Measurements from ENCODE around the gene ATP13A5. TPM values are rescaled to one million over a fixed set of nuclear protein-coding genes. Genes with fewer than 3 reads are reported as not detected.

ATP13A5 gene
- total and polyA plus RNA-seq, 2 donors, result not detected

DNA sequence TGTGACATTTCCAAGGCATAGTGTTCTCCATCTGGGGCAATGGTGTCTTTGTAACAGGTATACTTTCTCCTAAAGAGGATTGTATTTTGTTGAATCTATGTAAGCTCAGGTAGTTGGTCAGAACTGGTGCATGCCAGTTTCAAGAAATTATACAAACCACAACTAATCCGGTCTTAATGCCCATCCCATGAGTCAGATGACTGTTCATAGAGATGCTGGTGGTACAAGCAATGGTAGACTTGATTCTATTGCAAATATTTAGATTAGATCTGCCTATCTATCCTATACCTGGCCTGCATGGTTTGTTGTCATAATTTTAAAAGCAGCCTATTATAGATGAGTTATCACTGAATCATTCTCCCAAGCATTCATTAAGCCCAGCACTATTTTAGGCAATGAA is 43.5 kb downstream of the ATP13A5 start:
- whole genome bisulfite sequencing, result 78% methylated on average over 1 of the region's 1 CpG
- Histone ChIP-seq H3K27ac (ENCODE audit: low read depth) (no peak overlapping the region), H3K4me3 (ENCODE audit: low read depth, low read length) (no peak overlapping the region), H3K4me1 (ENCODE audit: insufficient read depth) (no peaks in the 10 kb centered on the region), H3K36me3 (ENCODE audit: insufficient read depth) (no peaks in the 10 kb centered on the region)
- no peak for DNase-seq (ENCODE audit: extremely low spot score)

- no peak for DNase-seq (ENCODE audit: extremely low spot score)
- Histone ChIP-seq H3K27ac (ENCODE audit: low read depth) (no peak overlapping the region), H3K4me3 (ENCODE audit: low read depth, low read length) (no peak overlapping the region), H3K36me3 (ENCODE audit: insufficient read depth) (no peaks in the 10 kb centered on the region), H3K4me1 (ENCODE audit: insufficient read depth) (no peaks in the 10 kb centered on the region)
- 85% methylated on average over 1 of the region's 1 CpG for WGBS
Measured at GRCh38 chr3:193333229-193333628, 45.3 kb downstream of the ATP13A5 start.

GRCh38 chr3:193330555-193331204 is 47.9 kb downstream of the ATP13A5 start:
- Histone ChIP-seq H3K4me3 (ENCODE audit: low read depth, low read length) (no peak overlapping the region), H3K36me3 (ENCODE audit: insufficient read depth) (no peaks in the 10 kb centered on the region), H3K27ac (ENCODE audit: low read depth) (no peak overlapping the region), H3K4me1 (ENCODE audit: insufficient read depth) (no peaks in the 10 kb centered on the region)
- WGBS, result 82% methylated on average over 3 of the region's 3 CpGs
- DNase-seq (ENCODE audit: extremely low spot score), result no peak

DNA sequence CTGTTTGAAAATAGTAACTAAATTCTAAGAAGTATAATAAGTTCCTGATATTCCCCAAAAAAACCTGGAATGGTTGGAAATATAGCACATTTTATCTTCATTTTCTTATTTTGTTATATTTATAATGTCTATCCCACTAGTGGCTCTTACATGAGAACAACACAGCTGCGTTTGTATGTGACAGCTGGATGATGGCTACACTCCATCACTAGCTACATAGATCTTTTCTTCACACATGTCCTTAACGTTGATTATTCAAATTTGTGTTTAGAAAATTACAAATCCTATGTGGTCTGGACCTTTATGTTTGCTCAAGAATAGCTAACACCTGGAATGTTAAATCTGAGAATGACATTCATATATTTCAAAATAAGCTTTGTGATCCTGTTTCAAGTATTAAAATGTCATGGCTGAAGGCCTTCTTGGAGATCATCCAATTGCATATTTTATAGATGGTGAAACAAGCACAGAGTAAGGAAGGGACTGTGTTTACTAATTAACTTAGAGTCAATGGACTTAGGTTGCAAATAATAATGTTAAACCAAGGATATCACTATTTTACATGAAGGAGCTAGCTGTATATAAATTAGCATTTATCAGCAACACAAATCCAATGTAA is 60.8 kb downstream of the ATP13A5 start:
- WGBS, result 35% methylated on average over 2 of the region's 2 CpGs
- Histone ChIP-seq H3K27ac (ENCODE audit: low read depth) (no peak overlapping the region), H3K4me1 (ENCODE audit: insufficient read depth) (no peaks in the 10 kb centered on the region), H3K4me3 (ENCODE audit: low read depth, low read length) (no peak overlapping the region), H3K36me3 (ENCODE audit: insufficient read depth) (no peaks in the 10 kb centered on the region)
- DNase-seq (ENCODE audit: extremely low spot score), result no peak

DNA sequence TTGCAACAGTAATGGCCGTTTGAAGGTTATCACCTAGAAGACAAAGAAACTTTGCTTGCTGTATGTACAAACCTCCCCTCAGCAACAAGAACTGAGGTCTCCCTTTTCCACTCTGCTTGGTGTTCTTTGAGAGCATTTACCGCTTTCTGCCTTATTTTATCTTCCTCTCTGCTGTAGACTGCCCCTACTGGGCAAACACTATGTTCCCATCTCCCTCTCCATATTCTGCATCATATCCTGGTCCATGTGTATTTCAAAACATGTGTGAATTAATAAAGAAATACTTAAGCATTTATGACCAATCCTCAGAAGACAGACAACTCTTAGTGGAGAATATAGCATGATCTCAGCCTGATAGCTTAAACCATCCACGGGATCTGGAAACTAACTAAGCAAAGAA is 64.4 kb downstream of the ATP13A5 start:
- Histone ChIP-seq H3K4me1 (ENCODE audit: insufficient read depth) (no peaks in the 10 kb centered on the region), H3K36me3 (ENCODE audit: insufficient read depth) (no peaks in the 10 kb centered on the region), H3K4me3 (ENCODE audit: low read depth, low read length) (no peak overlapping the region), H3K27ac (ENCODE audit: low read depth) (no peak overlapping the region)
- DNase-seq (ENCODE audit: extremely low spot score), result no peak
- 90% methylated on average over 3 of the region's 3 CpGs for WGBS

GRCh38 chr3:193313061-193313958 is 65.2 kb downstream of the ATP13A5 start:
- Histone ChIP-seq H3K4me3 (ENCODE audit: low read depth, low read length) (no peak overlapping the region), H3K36me3 (ENCODE audit: insufficient read depth) (no peaks in the 10 kb centered on the region), H3K4me1 (ENCODE audit: insufficient read depth) (no peaks in the 10 kb centered on the region), H3K27ac (ENCODE audit: low read depth) (no peak overlapping the region)
- no peak for DNase-seq (ENCODE audit: extremely low spot score)
- WGBS, result 91% methylated on average over 3 of the region's 3 CpGs

- no peak overlapping the region for H3K27ac ChIP-seq (ENCODE audit: low read depth)
- no peak overlapping the region for H3K4me3 ChIP-seq (ENCODE audit: low read depth, low read length)
- no peaks in the 10 kb centered on the region for H3K4me1 ChIP-seq (ENCODE audit: insufficient read depth)
- 33% methylated on average over 6 of the region's 6 CpGs for WGBS
- H3K36me3 ChIP-seq (ENCODE audit: insufficient read depth), result no peaks in the 10 kb centered on the region
- no peak for DNase-seq (ENCODE audit: extremely low spot score)
Measured at GRCh38 chr3:193310914-193311723, 67.4 kb downstream of the ATP13A5 start.

- no peaks in the 10 kb centered on the region for H3K36me3 ChIP-seq (ENCODE audit: insufficient read depth)
- no peak for DNase-seq (ENCODE audit: extremely low spot score)
Measured at GRCh38 chr3:193305356-193305755, 73.2 kb downstream of the ATP13A5 start.

GRCh38 chr3:193301433-193301832 is 77.1 kb downstream of the ATP13A5 start:
- H3K36me3 ChIP-seq (ENCODE audit: insufficient read depth), result no peaks in the 10 kb centered on the region
- no peak overlapping the region for H3K4me3 ChIP-seq (ENCODE audit: low read depth, low read length)
- no peaks in the 10 kb centered on the region for H3K4me1 ChIP-seq (ENCODE audit: insufficient read depth)
- WGBS, result 76% methylated on average over 1 of the region's 1 CpG
- H3K27ac ChIP-seq (ENCODE audit: low read depth), result no peak overlapping the region
- DNase-seq (ENCODE audit: extremely low spot score), result no peak

More at GRCh38 chr3:193305356-193305755, 73.2 kb downstream of the ATP13A5 start:
- Histone ChIP-seq H3K4me1 (ENCODE audit: insufficient read depth) (no peaks in the 10 kb centered on the region), H3K27ac (ENCODE audit: low read depth) (no peak overlapping the region), H3K4me3 (ENCODE audit: low read depth, low read length) (no peak overlapping the region)
- whole genome bisulfite sequencing, result 89% methylated on average over 1 of the region's 1 CpG

DNA sequence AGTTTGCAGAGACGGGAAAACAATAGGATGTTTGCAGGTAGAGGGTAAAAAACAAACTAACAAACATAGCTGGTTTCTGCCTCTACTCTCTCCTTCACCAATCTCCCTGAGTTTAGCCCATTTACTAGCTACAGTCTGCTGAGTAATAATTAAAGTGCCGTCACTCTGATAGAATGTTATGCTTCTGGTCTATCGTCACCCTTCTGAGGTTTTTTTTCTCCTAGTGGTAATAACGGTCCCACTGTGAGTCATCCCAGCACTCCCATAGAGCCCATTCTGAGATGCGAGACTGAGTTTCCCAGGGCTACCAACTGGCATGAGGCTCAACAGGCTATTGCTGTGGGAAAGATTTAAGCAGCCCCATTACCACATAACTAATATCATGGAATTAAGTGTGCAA is 81.1 kb downstream of the ATP13A5 start:
- 85% methylated on average over 5 of the region's 5 CpGs for WGBS
- no peak for DNase-seq (ENCODE audit: extremely low spot score)
- H3K4me1 ChIP-seq (ENCODE audit: insufficient read depth), result no peaks in the 10 kb centered on the region
- H3K27ac ChIP-seq (ENCODE audit: low read depth), result no peak overlapping the region
- no peak overlapping the region for H3K4me3 ChIP-seq (ENCODE audit: low read depth, low read length)
- no peaks in the 10 kb centered on the region for H3K36me3 ChIP-seq (ENCODE audit: insufficient read depth)

GRCh38 chr3:193295985-193296384 is 82.6 kb downstream of the ATP13A5 start:
- Histone ChIP-seq H3K36me3 (ENCODE audit: insufficient read depth) (no peaks in the 10 kb centered on the region), H3K4me1 (ENCODE audit: insufficient read depth) (no peaks in the 10 kb centered on the region), H3K4me3 (ENCODE audit: low read depth, low read length) (no peak overlapping the region), H3K27ac (ENCODE audit: low read depth) (no peak overlapping the region)
- 81% methylated on average over 2 of the region's 2 CpGs for WGBS
- DNase-seq (ENCODE audit: extremely low spot score), result no peak

DNA sequence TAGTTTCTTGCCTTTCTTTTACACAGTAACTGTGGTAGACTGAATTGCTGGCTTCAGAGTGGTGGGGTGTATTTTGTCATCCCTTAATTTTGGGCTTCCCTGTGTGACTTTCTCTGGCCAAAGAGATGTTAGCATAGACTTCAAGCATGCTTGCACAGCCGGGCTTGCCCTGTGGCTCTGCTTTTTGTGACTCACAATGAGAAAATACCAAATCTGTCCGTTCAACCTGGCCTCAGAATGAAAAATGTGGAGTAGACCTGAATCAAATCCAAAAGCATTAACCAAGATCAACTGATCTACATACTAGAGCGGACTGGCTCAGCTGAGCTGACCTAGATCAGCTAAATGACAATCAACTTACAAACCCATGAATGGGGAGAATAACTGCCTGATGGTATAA is 86.2 kb downstream of the ATP13A5 start:
- DNase-seq (ENCODE audit: extremely low spot score), result no peak
- no peaks in the 10 kb centered on the region for H3K4me1 ChIP-seq (ENCODE audit: insufficient read depth)
- WGBS, result 65% methylated on average over 3 of the region's 3 CpGs

GRCh38 chr3:193271101-193271840 is 107.3 kb downstream of the ATP13A5 start:
- 72% methylated on average over 3 of the region's 3 CpGs for WGBS
- Histone ChIP-seq H3K36me3 (ENCODE audit: insufficient read depth) (no peaks in the 10 kb centered on the region), H3K4me1 (ENCODE audit: insufficient read depth) (no peaks in the 10 kb centered on the region), H3K27ac (ENCODE audit: low read depth) (no peak overlapping the region), H3K4me3 (ENCODE audit: low read depth, low read length) (no peak overlapping the region)
- no peak for DNase-seq (ENCODE audit: extremely low spot score)

More for the DNA sequence above, 86.2 kb downstream of the ATP13A5 start:
- no peaks in the 10 kb centered on the region for H3K36me3 ChIP-seq (ENCODE audit: insufficient read depth)
- H3K4me3 ChIP-seq (ENCODE audit: low read depth, low read length), result no peak overlapping the region
- no peak overlapping the region for H3K27ac ChIP-seq (ENCODE audit: low read depth)
